HFFc6 (cell line): ENCODE results near the gene MSANTD2. TPM values are rescaled to one million over a fixed set of nuclear protein-coding genes. Genes with fewer than 3 reads are reported as not detected.

Experiments
- DNase-seq: peaks from one replicate; pipeline ENCODE4 v3.0.0-alpha.2; 2018
- H3K27ac Mint-ChIP-seq: 2 replicates; pipeline ENCODE4 v1.8.0; 2020; ENCODE audit warnings: mild to moderate bottlenecking, mixed read lengths
- H3K27me3 Mint-ChIP-seq: 2 replicates; pipeline ENCODE4 v1.8.0; 2021; ENCODE audit warnings: mild to moderate bottlenecking, moderate library complexity, mixed read lengths; ENCODE audit not compliant: insufficient read depth
- H3K36me3 Mint-ChIP-seq: 2 replicates; pipeline ENCODE4 v1.8.0; 2021; ENCODE audit warnings: low read depth, mixed read lengths
- H3K4me1 Mint-ChIP-seq: 2 replicates; pipeline ENCODE4 v1.8.0; 2020; ENCODE audit warnings: low read depth, mixed read lengths
- H3K4me3 Mint-ChIP-seq: 2 replicates; pipeline ENCODE4 v1.8.0; 2020; ENCODE audit warnings: mild to moderate bottlenecking, moderate library complexity, mixed read lengths
- H3K9me3 Mint-ChIP-seq: 2 replicates; pipeline ENCODE4 v1.8.0; 2020; ENCODE audit warnings: mild to moderate bottlenecking, mixed read lengths
- CTCF ChIP-seq: fragments of 200-600 bp; sonication (generic); IDR thresholded peaks from 2 replicates; pipeline ENCODE4 v1.5.0; 2021; ENCODE audit warnings: antibody characterized with exemption, mild to moderate bottlenecking
- total RNA-seq, 6 experiments: library from RNA; stranded (reverse); fragmentation: NEBNext Ultra II Directional; extraction: Animal tissue kit (Norgen Biotek cat#: 25700); gene quantifications; 2 replicates in 1 of 6; 3 replicates in 5 of 6; pipeline ENCODE4 v1.2.3, GENCODE V29; 2021

MSANTD2 gene
- total RNA-seq, 6 experiments from 2014 or later: 4.4 to 7.1 (median 5.8) TPM

GRCh38 chr11:124756033-124756752 lies 44.0 kb downstream of the MSANTD2 start:
- Mint-ChIP-seq H3K36me3 (no peaks in the 10 kb centered on the region), H3K4me1 (peaks cover 38% of the 10 kb centered on the region), H3K9me3 (no peaks in the 10 kb centered on the region), H3K4me3 (no peak overlapping the region), H3K27ac (no peak overlapping the region), H3K27me3 (peaks cover 28% of the 10 kb centered on the region)
- TF ChIP-seq CTCF: no peak
- no peak for DNase-seq

GRCh38 chr11:124754710-124755109 lies 45.5 kb downstream of the MSANTD2 start:
- H3K9me3 Mint-ChIP-seq: no peaks in the 10 kb centered on the region
- H3K27me3 Mint-ChIP-seq: peaks cover 29% of the 10 kb centered on the region

GRCh38 chr11:124754309-124754708 lies 45.9 kb downstream of the MSANTD2 start:
- no peak overlapping the region for H3K27ac Mint-ChIP-seq
- H3K36me3 Mint-ChIP-seq: no peaks in the 10 kb centered on the region
- peaks cover 29% of the 10 kb centered on the region for H3K27me3 Mint-ChIP-seq
- no peaks in the 10 kb centered on the region for H3K9me3 Mint-ChIP-seq
- no peak overlapping the region for H3K4me3 Mint-ChIP-seq
- no peak for TF ChIP-seq CTCF
- peaks cover 39% of the 10 kb centered on the region for H3K4me1 Mint-ChIP-seq
- no peak for DNase-seq

More at GRCh38 chr11:124754710-124755109, 45.5 kb downstream of the MSANTD2 start:
- Mint-ChIP-seq H3K27ac (no peak overlapping the region), H3K4me1 (peaks cover 38% of the 10 kb centered on the region), H3K36me3 (no peaks in the 10 kb centered on the region), H3K4me3 (no peak overlapping the region)
- no peak for DNase-seq
- TF ChIP-seq CTCF: no peak

GRCh38 chr11:124753624-124754023 lies 46.6 kb downstream of the MSANTD2 start:
- Mint-ChIP-seq H3K9me3 (no peaks in the 10 kb centered on the region), H3K27me3 (peaks cover 24% of the 10 kb centered on the region), H3K4me1 (peaks cover 40% of the 10 kb centered on the region), H3K36me3 (no peaks in the 10 kb centered on the region), H3K27ac (no peak overlapping the region; the same call in 1 of the 2 replicates), H3K4me3 (no peak overlapping the region)
- TF ChIP-seq CTCF: no peak
- no peak for DNase-seq

GRCh38 chr11:124753205-124753604 lies 47.0 kb downstream of the MSANTD2 start:
- Mint-ChIP-seq H3K4me1 (peaks cover 40% of the 10 kb centered on the region), H3K9me3 (no peaks in the 10 kb centered on the region), H3K36me3 (no peaks in the 10 kb centered on the region), H3K4me3 (no peak overlapping the region), H3K27me3 (peaks cover 21% of the 10 kb centered on the region), H3K27ac (no peak overlapping the region; the same call in 1 of the 2 replicates)
- TF ChIP-seq CTCF: no peak
- DNase-seq: no peak
